OCI-LY7 (cell line): ENCODE measurements around the gene FNDC3B.

Experiments used
- CTCF ChIP-seq: fragments of 200-600 bp; sonication (generic); conservative IDR thresholded peaks from 2 replicates; pipeline ENCODE4 v1.5.1; 2014; ENCODE audit warnings: mild to moderate bottlenecking, antibody characterized with exemption, low read length, moderate library complexity, mixed read lengths
- EZH2phosphoT487 ChIP-seq: fragments of 200-600 bp; sonication (generic); IDR thresholded peaks from 2 replicates; pipeline ENCODE4 v1.6.1; 2018; ENCODE audit warnings: low read depth, borderline replicate concordance, mild to moderate bottlenecking, mixed run types, antibody characterized with exemption, low read length, moderate library complexity, mixed read lengths

DNA sequence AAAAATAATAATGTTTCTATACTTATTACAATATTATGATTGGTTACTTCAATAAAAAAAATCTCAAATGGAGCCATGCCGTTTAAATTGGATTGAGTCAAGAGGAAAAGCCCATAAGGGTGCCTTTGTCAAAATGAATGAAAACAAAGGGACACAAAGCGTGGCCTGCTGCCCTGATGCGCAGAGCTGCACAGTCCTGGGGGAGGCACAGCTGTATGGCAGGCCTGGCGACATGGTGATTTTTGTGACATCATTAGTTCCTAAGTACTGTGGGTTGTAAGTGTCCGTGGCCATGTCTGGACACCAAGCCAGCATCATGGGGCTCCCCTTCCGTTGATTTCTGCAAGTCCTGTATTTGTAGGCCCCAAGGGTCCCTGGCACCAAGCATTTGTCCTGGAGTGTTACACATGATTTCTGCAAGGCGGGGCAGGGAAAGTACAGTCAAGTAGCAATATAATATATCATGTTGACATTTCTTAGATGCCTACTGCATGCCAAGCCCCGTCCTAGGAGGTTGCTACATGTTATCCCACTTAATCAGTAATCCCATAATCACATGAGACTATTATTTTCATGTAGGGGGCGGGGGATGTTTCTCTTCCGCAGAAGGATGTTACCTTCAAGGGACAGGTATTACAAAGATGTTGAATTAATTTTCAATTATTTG lies 349.2 kb downstream of the FNDC3B start:
- TF ChIP-seq EZH2phosphoT487 = no peak
- TF ChIP-seq CTCF = no peak
